ENCODE measurements around the gene BATF2.

DNA sequence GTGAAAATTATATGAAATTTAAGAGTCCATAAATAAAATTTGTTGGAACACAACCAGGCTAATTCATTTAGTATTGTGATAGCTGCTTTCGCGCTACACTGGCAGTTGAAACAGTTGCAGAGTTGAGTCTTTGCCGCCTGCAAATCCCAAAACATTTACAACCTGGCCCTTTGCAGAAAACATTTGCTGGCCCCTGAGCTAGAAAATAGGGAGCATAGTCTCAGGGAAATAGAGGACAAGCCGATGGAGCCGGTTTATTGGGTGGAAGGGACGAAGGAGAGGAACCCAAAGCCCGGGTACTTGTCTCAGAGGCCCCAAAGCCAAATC, 43.7 kb upstream of the BATF2 start:
- no peak for TF ChIP-seq POLR2A (IDR thresholded peaks at IDR 0.05; ENCODE audit: low read length)
- TF ChIP-seq GATA1 (IDR thresholded peaks at IDR 0.05; ENCODE audit: low read depth, low read length): no peak

All from erythroblast (primary cell).